ENCODE results near the gene FNIP2. TPM values are rescaled to one million over a fixed set of nuclear protein-coding genes. Genes with fewer than 3 reads are reported as not detected.
"Not testable (repeated sequence)": the region's sequence is repeated elsewhere in the genome, so short reads cannot be mapped to it uniquely, and the experiment has no call there.

FNIP2 gene
- total and polyA plus RNA-seq, 12 donors: 8.5 to 89.7 (median 47.0) TPM

DNA sequence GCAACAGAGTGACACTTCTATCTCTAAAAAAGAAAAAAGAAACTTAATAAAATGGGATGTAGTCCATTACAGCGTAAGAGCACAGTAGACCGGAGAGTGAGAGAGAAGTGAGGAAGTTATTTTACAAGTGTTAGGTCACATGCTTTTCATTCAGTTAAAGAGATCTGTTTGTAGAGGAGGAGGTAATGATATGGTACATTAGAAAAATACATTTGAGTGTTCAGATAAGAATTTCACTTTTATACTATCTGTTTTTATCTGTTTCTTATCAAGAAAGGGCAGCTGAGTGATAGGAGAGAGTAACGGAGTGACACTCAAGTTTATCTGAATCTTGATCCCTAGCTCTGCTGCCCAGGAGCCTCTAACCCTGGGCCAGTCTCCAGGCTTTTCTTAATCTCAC lies 38.9 kb downstream of the FNIP2 start:
- no peaks in the 10 kb centered on the region for H3K27me3 ChIP-seq
- 43 to 44% methylated on average over 3 of the region's 3 CpGs for WGBS, 2 donors
- peak overlapping the region in 7 of 10 donors; percentile 4 to 44 (median 29) for H3K4me3 ChIP-seq
- ATAC-seq (no peak), DNase-seq (no peak)
- H3K27ac ChIP-seq: peak overlapping the region in 7 of 10 donors; percentile 2 to 89 (median 82)
- no peaks in the 10 kb centered on the region for H3K36me3 ChIP-seq
- H3K9me3 ChIP-seq: no peaks in the 10 kb centered on the region
- TF ChIP-seq, protein P1, sequence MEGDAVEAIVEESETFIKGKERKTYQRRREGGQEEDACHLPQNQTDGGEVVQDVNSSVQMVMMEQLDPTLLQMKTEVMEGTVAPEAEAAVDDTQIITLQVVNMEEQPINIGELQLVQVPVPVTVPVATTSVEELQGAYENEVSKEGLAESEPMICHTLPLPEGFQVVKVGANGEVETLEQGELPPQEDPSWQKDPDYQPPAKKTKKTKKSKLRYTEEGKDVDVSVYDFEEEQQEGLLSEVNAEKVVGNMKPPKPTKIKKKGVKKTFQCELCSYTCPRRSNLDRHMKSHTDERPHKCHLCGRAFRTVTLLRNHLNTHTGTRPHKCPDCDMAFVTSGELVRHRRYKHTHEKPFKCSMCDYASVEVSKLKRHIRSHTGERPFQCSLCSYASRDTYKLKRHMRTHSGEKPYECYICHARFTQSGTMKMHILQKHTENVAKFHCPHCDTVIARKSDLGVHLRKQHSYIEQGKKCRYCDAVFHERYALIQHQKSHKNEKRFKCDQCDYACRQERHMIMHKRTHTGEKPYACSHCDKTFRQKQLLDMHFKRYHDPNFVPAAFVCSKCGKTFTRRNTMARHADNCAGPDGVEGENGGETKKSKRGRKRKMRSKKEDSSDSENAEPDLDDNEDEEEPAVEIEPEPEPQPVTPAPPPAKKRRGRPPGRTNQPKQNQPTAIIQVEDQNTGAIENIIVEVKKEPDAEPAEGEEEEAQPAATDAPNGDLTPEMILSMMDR (IDR thresholded peaks at IDR 0.05): no peak
- intact Hi-C loops (cut with DNase I): loop anchor here in 2 of 10 donors (5.0 kb wide), 2 partner anchors 35 to 40 kb away; partner anchors contain the start of gene FNIP2 (in 1 of the 2)
- H3K4me1 ChIP-seq: peaks cover 15 to 97% (median 77%) of the 10 kb centered on the region in 9 donors

DNA sequence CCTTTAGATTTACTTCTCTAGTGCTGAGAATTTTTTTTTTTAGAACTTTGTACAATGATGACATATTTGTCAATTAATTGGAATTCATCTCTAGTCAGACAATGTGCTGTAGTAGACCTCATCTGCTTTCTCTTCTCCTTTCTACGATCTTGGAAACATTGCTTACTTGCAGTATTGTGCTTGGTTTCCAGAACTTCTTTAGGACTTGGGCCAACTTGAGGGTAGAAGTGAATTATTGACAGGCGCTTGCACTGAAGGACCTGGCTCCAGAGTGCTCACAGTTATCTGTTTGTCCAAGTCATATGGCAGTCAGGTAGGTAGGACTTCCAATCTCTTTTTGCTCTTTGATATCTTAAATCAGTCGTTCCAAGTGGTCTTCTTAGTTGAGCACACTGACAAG lies 39.6 kb downstream of the FNIP2 start:
- no peaks in the 10 kb centered on the region for H3K27me3 ChIP-seq
- 48 to 58% methylated on average over 3 of the region's 3 CpGs for WGBS, 2 donors
- no peaks in the 10 kb centered on the region for H3K36me3 ChIP-seq
- intact Hi-C loops (cut with DNase I): loop anchor here in 2 of 10 donors (5.0 kb wide), 2 partner anchors 34 to 41 kb away; partner anchors contain the start of gene FNIP2 (in 1 of the 2)
- ATAC-seq: no peak
- TF ChIP-seq, protein P1 (IDR thresholded peaks at IDR 0.05): no peak
- no peaks in the 10 kb centered on the region for H3K9me3 ChIP-seq
- peak overlapping the region in 6 of 10 donors; percentile 75 to 89 (median 82) for H3K27ac ChIP-seq
- H3K4me1 ChIP-seq: peaks cover 15 to 97% (median 81%) of the 10 kb centered on the region in 9 donors
- DNase-seq: no peak
- peak overlapping the region in 2 of 10 donors; percentile 36 to 44 for H3K4me3 ChIP-seq

DNA sequence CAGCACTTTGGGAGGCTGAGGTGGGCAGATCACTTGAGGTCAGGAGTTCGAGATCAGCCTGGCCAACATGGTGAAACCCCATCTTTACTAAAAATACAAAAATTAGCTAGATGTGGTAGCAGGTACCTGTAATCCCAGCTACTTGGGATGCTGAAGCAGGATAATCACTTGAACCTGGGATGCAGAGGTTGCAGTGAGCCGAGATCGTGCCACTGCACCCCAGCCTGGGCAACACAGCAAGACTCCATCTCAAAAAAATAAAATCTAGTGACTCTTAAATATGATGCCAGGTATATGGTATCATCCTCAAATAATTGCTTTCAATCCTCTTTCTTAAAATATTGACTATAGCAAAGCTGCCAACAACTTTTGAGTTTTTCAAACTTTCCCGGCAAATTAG lies 40.4 kb downstream of the FNIP2 start:
- intact Hi-C loops (cut with DNase I): loop anchor here in 2 of 10 donors (5.0 kb wide), 2 partner anchors 33 to 42 kb away; partner anchors contain the start of gene FNIP2 (in 1 of the 2)
- H3K4me3 ChIP-seq, ATAC-seq, H3K9me3 ChIP-seq, H3K27me3 ChIP-seq, DNase-seq, H3K36me3 ChIP-seq: not testable (repeated sequence)
- Histone ChIP-seq H3K4me1 (peaks cover 15 to 97% (median 81%) of the 10 kb centered on the region in 9 donors), H3K27ac (peak overlapping the region; percentile 55 to 89 (median 80))
- WGBS, 2 donors: 95 to 97% methylated on average over 4 of the region's 4 CpGs

DNA sequence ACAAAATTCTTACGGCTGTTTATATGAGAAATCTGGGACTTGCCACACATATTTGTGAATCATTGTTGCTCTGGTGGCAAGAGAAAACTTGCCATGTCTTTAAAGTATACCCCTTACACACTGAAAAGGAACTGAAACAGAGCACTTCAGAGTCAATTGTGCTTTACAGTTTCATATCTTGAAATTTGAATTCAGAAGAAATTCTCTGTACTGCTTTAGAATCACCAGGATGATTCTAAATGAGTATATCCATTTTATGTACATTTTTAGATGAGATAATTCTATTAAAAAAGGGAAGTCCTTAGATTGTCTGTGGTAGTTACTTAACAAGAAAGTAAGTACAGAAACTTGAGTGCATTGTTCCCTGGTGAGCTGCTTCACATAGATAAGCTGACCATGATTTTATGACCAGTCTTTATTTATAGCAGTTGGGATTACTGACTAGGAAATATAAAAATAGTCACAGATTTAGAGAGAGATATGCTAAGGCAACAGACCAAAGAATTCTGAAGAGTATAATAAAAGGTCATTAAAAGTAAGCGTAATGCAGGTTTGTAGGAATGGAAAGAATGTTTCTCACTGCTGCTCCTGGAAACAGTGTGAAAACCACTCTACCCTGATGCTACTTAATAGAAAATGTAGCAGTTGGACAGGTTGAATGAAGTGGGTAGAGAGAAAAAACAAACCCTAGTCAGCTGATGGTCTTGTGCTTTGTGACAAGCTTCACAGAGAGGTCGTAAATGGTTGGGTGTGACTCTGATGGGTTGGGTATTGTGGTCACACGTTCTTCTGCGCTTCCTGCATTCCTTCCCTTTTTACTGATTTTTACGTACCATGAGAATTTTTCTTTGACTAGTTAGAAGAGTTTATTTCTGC lies 41.0 kb downstream of the FNIP2 start:
- no peaks in the 10 kb centered on the region for H3K9me3 ChIP-seq
- ATAC-seq (peak; percentile 42 to 73 (median 62)), DNase-seq (peak in 1 of 2 donors; percentile 43)
- H3K27ac ChIP-seq: peak overlapping the region; percentile 55 to 89 (median 80)
- intact Hi-C loops (cut with DNase I): loop anchor here in 5 of 10 donors (2.0 to 5.0 kb wide), 6 partner anchors 15 to 43 kb away; partner anchors contain the start of gene FNIP2 (in 2 of the 5)
- peaks cover 15 to 97% (median 81%) of the 10 kb centered on the region in 9 donors for H3K4me1 ChIP-seq
- H3K36me3 ChIP-seq: no peaks in the 10 kb centered on the region
- TF ChIP-seq, protein P1 (IDR thresholded peaks at IDR 0.05): no peak
- peak overlapping the region in 6 of 10 donors; percentile 1 to 32 (median 6) for H3K4me3 ChIP-seq
- WGBS, 2 donors: 22 to 26% methylated on average over 6 of the region's 6 CpGs
- H3K27me3 ChIP-seq: no peaks in the 10 kb centered on the region

All from heart right ventricle (tissue), 16 donors.